Keratinocyte (primary cell): ENCODE results near the gene LTBP2.

Experiments used
- EZH2 ChIP-seq: IDR thresholded peaks from one replicate; pipeline ENCODE4 v1.6.1; 2012; ENCODE audit warnings: inconsistent platforms, mild to moderate bottlenecking, low read length, moderate library complexity
- TF ChIP-seq, protein P1 (sequence below), 3 experiments: IDR thresholded peaks in 1 of 3; conservative IDR thresholded peaks in 1 of 3; optimal IDR thresholded peaks in 1 of 3; 2 replicates in 2 of 3; 3 replicates in 1 of 3; pipeline versions ENCODE3 to v1.5.1; 2011; ENCODE audit warnings: low read length in 3 of 3, mild to moderate bottlenecking in 3 of 3, moderate library complexity in 2 of 3, control low read depth in 1 of 3, inconsistent platforms in 1 of 3; ENCODE audit not compliant: insufficient read depth in 2 of 3; ENCODE audit errors: extremely low read depth in 1 of 3

DNA sequence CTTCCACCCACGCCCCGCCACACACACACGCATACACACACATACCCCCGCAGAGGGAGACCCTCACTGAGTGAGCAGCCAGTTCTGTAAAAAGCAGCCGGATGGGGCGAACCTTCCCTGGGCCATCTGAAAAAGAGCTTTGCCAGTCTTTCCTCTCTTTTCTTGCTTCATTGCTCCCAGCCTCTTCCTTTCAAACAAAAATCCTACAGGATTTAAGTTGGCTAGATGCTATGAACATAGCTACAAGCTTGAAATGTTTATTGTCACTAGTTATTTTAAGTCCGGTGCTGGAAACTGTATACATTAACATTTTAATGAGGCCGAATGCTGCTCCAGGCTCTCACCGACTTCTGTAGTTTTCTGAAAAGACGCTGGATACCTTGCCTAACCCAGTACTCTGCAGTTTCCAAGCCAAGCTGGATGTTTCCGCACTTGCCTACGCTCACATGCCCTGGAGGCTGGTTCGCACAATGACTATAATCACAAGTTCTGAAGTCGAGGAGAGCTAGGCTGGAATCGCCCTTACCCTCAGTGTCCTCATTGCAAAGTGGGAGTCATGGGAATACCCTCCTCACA, 39.2 kb downstream of the LTBP2 start:
- TF ChIP-seq, protein P1, sequence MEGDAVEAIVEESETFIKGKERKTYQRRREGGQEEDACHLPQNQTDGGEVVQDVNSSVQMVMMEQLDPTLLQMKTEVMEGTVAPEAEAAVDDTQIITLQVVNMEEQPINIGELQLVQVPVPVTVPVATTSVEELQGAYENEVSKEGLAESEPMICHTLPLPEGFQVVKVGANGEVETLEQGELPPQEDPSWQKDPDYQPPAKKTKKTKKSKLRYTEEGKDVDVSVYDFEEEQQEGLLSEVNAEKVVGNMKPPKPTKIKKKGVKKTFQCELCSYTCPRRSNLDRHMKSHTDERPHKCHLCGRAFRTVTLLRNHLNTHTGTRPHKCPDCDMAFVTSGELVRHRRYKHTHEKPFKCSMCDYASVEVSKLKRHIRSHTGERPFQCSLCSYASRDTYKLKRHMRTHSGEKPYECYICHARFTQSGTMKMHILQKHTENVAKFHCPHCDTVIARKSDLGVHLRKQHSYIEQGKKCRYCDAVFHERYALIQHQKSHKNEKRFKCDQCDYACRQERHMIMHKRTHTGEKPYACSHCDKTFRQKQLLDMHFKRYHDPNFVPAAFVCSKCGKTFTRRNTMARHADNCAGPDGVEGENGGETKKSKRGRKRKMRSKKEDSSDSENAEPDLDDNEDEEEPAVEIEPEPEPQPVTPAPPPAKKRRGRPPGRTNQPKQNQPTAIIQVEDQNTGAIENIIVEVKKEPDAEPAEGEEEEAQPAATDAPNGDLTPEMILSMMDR (optimal IDR thresholded peaks at IDR 0.05 in 1 of 3, IDR thresholded peaks at IDR 0.05 in 1 of 3, conservative IDR thresholded peaks at IDR 0.05 in 1 of 3; ENCODE audit: extremely low read depth in 1 of 3, insufficient read depth in 2 of 3, low read length in 3 of 3) = no peak
- no peak for TF ChIP-seq EZH2
